Purkinje cell (primary cell): ENCODE results near the gene GTPBP1. TPM values are rescaled to one million over a fixed set of nuclear protein-coding genes. Genes with fewer than 3 reads are reported as not detected.

Source experiments
- polyA plus RNA-seq: library from polyadenylated mRNA; unstranded; fragments of >200 nt; fragmentation: Nextera tagmentation; gene quantifications from 2 replicates; pipeline ENCODE4 v1.2.1, GENCODE V29; 2014

Gene GTPBP1
- polyA plus RNA-seq: 0.63 and 1.3 TPM in 2 replicates

DNA sequence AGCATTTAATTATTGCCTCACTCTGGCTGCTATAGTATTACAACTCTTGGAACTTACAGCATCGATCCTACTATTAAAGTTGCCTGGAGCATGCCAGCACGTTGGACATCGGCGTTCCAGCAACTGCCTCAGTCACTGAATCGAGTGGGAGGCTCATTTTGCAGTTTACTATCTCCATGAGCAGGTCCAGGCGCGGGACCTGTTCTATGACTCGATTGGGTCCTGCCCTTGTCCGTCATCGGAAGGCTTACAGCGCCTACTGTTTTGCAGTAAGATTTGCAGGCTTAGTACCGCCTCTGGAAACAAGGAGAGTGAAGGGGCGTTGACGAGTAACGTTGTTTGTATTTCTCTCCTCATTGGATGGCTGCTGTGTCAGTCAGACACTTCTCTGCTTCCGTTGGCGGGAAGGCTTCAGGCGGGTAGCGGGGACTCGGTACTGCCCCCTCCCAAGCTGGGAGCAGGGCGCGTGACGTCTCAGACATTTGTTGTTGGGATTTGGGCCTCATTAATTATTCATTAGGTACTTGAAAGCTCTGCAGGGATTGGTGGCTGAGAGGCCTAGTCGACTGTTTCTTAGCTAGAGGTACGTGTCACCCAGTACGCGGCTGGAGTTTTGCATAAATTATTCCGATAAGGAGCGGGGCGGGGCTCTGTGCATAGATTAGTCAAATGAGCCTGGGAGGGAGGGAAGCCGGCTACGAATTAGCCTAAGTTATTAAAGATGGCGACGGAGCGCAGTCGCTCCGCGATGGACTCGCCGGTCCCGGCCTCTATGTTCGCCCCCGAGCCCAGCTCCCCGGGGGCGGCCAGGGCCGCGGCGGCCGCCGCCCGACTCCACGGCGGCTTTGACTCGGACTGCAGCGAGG is at the start of gene GTPBP1:
TSS of gene GTPBP1 (plus strand) at position 710 of the 866 bp plus-strand sequence. CDS start at position 722, 12 bp downstream.

DNA sequence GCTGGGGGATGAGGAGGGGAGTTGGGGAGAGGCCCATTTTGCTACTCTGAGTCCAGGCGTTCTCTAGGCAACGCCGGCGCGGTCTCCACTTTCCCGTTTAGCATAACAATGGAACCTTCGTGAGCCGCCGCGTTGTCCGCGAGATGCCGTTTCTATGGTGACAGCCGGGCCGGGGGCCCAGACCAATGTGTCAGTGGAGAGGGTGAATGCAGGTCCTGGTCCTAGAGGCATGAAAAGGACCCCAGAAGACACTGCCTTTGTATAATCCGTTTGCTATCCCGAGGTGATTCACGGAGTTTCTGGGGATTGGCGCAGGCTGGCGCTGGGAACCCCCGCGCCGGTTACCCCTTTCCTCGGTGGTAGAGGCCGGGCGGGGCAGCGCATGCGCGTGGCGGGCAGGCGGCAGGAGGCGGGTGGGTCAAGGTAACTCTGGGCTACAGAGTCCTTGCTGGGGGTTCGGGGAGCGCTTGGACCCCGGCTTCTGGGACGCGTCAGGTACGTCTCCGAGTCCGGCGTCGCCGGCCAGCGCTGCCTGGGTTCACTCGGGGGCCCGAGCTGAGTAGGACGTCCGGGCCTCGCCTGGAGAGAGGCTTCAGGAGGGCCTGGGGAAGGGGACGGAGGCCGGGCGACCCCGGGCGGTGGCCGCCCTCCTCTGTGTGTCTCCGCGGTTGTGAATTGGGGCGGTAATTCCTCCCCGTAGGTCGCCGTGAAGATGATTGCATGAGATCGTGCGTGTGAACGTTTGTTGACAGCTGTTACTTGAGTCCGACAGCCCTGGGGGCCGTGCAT is 49.3 kb upstream of the GTPBP1 start, which contains the start of the genes CBY1 and FAM227A:
TSS of gene CBY1 (plus strand) at position 383 of the 789 bp plus-strand sequence. CDS start 11,417 bp downstream, outside the sequence.
TSS of gene FAM227A (minus strand) at position 137 of the 789 bp plus-strand sequence. CDS start 6,224 bp downstream, outside the sequence.

DNA sequence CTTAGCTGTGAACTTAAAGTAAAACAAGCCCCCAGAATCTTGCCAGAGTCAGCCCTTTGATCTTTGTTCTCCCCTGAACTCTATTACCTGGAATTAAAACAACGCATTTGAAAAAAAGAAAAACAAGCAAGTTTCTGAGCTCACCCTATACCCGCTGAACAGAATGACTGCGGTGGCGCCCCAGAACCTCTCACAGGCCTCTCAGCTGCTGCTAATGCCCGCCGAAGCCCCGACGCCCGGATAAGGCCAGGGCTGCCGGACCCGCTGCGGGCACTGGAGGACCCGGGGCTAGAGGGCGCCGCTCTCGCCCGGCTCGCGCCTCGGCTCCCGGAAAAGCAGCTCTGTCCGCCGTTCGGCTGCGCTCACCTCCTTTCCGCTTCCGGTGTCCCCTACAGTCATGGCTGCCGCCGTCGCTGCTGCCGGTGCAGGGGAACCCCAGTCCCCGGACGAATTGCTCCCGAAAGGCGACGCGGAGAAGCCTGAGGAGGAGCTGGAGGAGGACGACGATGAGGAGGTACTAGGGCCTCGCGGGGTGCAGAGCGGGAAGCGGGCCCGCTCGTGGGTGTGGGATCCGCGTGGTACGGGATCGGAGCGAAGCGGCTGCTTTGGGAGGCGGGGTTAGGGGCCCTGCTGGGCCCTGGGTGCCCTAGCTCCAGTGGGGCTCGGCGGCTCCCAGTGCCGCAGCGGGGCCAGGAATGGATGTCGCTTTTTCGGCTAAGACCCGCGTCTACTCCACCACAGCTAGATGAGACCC is 24.0 kb upstream of the GTPBP1 start, which contains the start of gene TOMM22:
TSS of gene TOMM22 (plus strand) at position 376 of the 754 bp plus-strand sequence. CDS start at position 398, 22 bp downstream.

GRCh38 chr22:38700789-38701628 is 4.7 kb upstream of the GTPBP1 start, which contains the start of gene JOSD1:
JOSD1 (minus strand) TSS chr22:38700943; CDS start chr22:38699987, 956 bp downstream.

DNA sequence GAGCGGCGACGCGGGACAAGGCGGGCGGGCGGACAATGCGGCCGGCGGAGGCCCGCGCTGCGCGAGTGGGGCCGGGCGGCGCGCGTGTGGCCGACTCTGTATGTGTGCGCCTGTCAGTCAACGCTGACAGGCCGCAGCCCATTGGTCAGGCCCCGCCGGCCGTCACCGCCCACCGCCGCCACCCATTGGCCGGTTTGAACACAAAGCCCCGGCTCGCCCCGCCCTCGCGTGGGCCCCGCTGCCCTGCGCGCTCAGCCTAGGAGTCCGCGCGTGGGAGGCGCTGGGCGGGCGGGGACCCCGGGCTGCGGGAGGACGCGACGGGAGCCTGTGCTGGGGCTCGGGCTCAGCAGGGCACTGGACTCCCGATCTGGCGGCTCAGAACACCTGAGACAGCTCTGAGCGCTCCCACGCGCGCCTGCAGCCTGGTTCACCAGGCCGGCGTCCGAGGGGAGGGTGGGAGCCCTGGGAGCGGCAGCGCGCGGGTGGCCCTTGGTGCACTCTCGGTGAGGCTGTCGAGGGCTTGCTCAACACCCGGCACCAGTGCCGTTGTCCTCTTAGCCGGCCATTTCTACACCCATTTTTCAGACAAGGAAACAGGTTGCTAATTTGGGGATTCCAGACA is 50.3 kb downstream of the GTPBP1 start, which contains the start of gene SUN2:
TSS of gene SUN2 (minus strand) at position 88 of the 622 bp plus-strand sequence. CDS start 3,370 bp downstream, outside the sequence.

Other genes starting within 250 kb of the GTPBP1 start
- 0.45 and 0.77 TPM in 2 replicates for gene KDELR3, start 237.8 kb upstream of the GTPBP1 start, polyA plus RNA-seq
- 49.6 and 55.8 TPM in 2 replicates for gene DDX17, start 199.6 kb upstream of the GTPBP1 start, polyA plus RNA-seq
- gene DMC1, start 135.8 kb upstream of the GTPBP1 start, polyA plus RNA-seq: 0.23 TPM in 1 of 2 replicates, not detected in the other
- gene FAM227A, start 49.6 kb upstream of the GTPBP1 start, polyA plus RNA-seq: 0.07 and 0.93 TPM in 2 replicates
- 25.2 and 30.7 TPM in 2 replicates for gene CBY1, start 49.3 kb upstream of the GTPBP1 start, polyA plus RNA-seq
- gene TOMM22, start 24.0 kb upstream of the GTPBP1 start, polyA plus RNA-seq: 90.9 and 96.0 TPM in 2 replicates
- gene JOSD1, start 5.0 kb upstream of the GTPBP1 start, polyA plus RNA-seq: 2.6 and 6.2 TPM in 2 replicates
- 0.22 and 0.24 TPM in 2 replicates for gene SUN2, start 50.1 kb downstream of the GTPBP1 start, polyA plus RNA-seq
- 5.3 and 6.1 TPM in 2 replicates for gene DNAL4, start 88.2 kb downstream of the GTPBP1 start, polyA plus RNA-seq
- 6.8 and 9.8 TPM in 2 replicates for gene NPTXR, start 138.1 kb downstream of the GTPBP1 start, polyA plus RNA-seq
- gene CBX6, start 166.3 kb downstream of the GTPBP1 start, polyA plus RNA-seq: 1.7 and 7.9 TPM in 2 replicates